Endothelial cell (in vitro differentiated cells): ENCODE results near the gene LIN7C. TPM values are rescaled to one million over a fixed set of nuclear protein-coding genes. Genes with fewer than 3 reads are reported as not detected.

Experiments used
- DNase-seq: peaks from one replicate; pipeline ENCODE4 v3.0.0; 2021; ENCODE audit warnings: low spot score
- H3K27ac Mint-ChIP-seq: one replicate; pipeline ENCODE4 v1.8.0; 2021; ENCODE audit warnings: mixed read lengths, inconsistent platforms; ENCODE audit not compliant: unreplicated experiment
- H3K27me3 Mint-ChIP-seq: one replicate; pipeline ENCODE4 v1.8.0; 2021; ENCODE audit warnings: mild to moderate bottlenecking, moderate library complexity, mixed read lengths, inconsistent platforms; ENCODE audit not compliant: unreplicated experiment
- H3K36me3 Mint-ChIP-seq: one replicate; pipeline ENCODE4 v1.8.0; 2021; ENCODE audit warnings: mild to moderate bottlenecking, low read depth, mixed read lengths, inconsistent platforms; ENCODE audit not compliant: unreplicated experiment
- H3K4me1 Mint-ChIP-seq: one replicate; pipeline ENCODE4 v1.8.0; 2021; ENCODE audit warnings: mild to moderate bottlenecking, mixed read lengths, inconsistent platforms; ENCODE audit not compliant: unreplicated experiment
- H3K4me3 Mint-ChIP-seq: one replicate; pipeline ENCODE4 v1.8.0; 2021; ENCODE audit warnings: mild to moderate bottlenecking, mixed read lengths, inconsistent platforms; ENCODE audit not compliant: unreplicated experiment
- H3K9me3 Mint-ChIP-seq: one replicate; pipeline ENCODE4 v1.8.0; 2021; ENCODE audit warnings: mixed read lengths, inconsistent platforms; ENCODE audit not compliant: unreplicated experiment
- total RNA-seq: library from RNA; stranded (reverse); fragmentation: NEBNext Ultra II Directional; extraction: Animal tissue kit (Norgen Biotek cat#: 25700); gene quantifications from one replicate; pipeline ENCODE4 v1.2.1, GENCODE V29; 2021; ENCODE audit not compliant: unreplicated experiment
- TF ChIP-seq, protein P1 (sequence below): fragments of 200-600 bp; sonication (generic); IDR thresholded peaks from one replicate; pipeline ENCODE4 v1.5.0; 2021; ENCODE audit warnings: antibody characterized with exemption; ENCODE audit not compliant: unreplicated experiment

Gene LIN7C
- total RNA-seq, 1 donor from 2014 or later = 17.0 TPM

DNA sequence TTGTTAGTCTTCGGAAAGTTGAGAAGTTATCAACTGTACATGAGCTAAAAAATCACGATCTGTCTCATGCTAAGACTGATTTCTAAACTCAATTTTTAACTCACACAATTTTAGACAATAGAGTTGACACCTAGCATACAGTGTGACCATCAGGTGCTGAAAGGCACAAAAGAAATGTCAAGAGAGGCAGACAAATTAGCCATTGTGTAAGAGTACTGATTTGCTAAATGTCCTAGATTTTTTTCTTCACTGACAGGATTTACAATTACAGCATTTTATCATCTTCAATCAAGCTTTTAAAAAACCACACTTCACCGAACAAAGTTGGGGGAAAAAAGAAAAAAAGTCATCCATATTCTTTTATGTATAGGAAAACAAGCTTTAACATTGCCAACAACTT is 40.9 kb downstream of the LIN7C start:
- DNase-seq = no peak
- Mint-ChIP-seq H3K4me3 (no peak overlapping the region), H3K4me1 (peaks cover 6% of the 10 kb centered on the region), H3K27me3 (no peaks in the 10 kb centered on the region), H3K9me3 (no peaks in the 10 kb centered on the region), H3K27ac (no peak overlapping the region), H3K36me3 (no peaks in the 10 kb centered on the region)
- TF ChIP-seq, protein P1, sequence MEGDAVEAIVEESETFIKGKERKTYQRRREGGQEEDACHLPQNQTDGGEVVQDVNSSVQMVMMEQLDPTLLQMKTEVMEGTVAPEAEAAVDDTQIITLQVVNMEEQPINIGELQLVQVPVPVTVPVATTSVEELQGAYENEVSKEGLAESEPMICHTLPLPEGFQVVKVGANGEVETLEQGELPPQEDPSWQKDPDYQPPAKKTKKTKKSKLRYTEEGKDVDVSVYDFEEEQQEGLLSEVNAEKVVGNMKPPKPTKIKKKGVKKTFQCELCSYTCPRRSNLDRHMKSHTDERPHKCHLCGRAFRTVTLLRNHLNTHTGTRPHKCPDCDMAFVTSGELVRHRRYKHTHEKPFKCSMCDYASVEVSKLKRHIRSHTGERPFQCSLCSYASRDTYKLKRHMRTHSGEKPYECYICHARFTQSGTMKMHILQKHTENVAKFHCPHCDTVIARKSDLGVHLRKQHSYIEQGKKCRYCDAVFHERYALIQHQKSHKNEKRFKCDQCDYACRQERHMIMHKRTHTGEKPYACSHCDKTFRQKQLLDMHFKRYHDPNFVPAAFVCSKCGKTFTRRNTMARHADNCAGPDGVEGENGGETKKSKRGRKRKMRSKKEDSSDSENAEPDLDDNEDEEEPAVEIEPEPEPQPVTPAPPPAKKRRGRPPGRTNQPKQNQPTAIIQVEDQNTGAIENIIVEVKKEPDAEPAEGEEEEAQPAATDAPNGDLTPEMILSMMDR = no peak

- H3K4me3 Mint-ChIP-seq = no peak overlapping the region
- no peaks in the 10 kb centered on the region for H3K36me3 Mint-ChIP-seq
- H3K4me1 Mint-ChIP-seq = peaks cover 6% of the 10 kb centered on the region
- H3K27me3 Mint-ChIP-seq = no peaks in the 10 kb centered on the region
- no peak for DNase-seq
- TF ChIP-seq, protein P1 = no peak
- no peak overlapping the region for H3K27ac Mint-ChIP-seq
- no peaks in the 10 kb centered on the region for H3K9me3 Mint-ChIP-seq
These were observed 41.7 kb downstream of the LIN7C start for GRCh38 chr11:27464909-27465308.

DNA sequence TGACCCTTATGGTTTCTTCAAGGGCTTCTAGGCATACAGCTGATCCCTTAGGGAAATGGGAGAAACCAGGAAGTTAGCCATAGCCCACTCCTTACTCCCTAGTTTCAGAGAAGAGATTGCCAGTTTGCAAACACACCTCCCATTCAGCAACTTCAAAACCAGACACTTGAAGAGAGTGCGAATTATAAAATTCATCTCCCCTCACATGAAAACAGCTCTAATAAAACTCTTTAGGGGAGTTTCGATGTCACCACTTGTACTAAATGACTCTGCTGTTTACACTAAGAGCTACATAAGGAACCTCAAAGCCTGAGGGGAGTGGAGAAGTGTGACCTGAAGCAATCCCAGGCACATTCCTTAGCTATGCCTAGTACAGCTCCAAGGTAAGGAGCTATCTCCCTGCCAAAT is 42.3 kb downstream of the LIN7C start:
- Mint-ChIP-seq H3K4me3 (no peak overlapping the region), H3K9me3 (no peaks in the 10 kb centered on the region), H3K27me3 (no peaks in the 10 kb centered on the region), H3K4me1 (peaks cover 6% of the 10 kb centered on the region), H3K36me3 (no peaks in the 10 kb centered on the region), H3K27ac (no peak overlapping the region)
- DNase-seq = no peak
- TF ChIP-seq, protein P1 = no peak

DNA sequence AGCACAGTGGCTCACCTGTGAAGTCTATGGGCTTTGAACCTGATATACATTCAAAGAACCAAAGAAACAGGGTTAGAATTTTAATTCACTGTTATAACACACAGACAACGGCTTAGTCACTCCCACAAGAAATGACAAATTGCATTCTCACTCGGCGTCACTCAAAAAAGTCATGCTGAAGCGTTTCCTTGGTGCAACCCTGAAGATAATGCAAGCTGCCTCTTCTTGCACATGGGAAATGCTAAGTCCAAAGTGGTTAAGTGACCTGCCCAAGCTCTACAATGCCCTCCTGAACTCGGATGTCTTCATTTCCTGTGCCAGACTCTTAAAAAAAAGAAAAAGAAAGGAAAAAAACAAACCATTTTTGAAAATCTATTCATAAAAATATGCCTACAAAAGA is 44.0 kb downstream of the LIN7C start:
- H3K27me3 Mint-ChIP-seq = no peaks in the 10 kb centered on the region
- no peak overlapping the region for H3K4me3 Mint-ChIP-seq
- H3K27ac Mint-ChIP-seq = no peak overlapping the region
- no peak for DNase-seq
- H3K4me1 Mint-ChIP-seq = peaks cover 6% of the 10 kb centered on the region
- H3K36me3 Mint-ChIP-seq = no peaks in the 10 kb centered on the region
- TF ChIP-seq, protein P1 = no peak
- no peaks in the 10 kb centered on the region for H3K9me3 Mint-ChIP-seq

DNA sequence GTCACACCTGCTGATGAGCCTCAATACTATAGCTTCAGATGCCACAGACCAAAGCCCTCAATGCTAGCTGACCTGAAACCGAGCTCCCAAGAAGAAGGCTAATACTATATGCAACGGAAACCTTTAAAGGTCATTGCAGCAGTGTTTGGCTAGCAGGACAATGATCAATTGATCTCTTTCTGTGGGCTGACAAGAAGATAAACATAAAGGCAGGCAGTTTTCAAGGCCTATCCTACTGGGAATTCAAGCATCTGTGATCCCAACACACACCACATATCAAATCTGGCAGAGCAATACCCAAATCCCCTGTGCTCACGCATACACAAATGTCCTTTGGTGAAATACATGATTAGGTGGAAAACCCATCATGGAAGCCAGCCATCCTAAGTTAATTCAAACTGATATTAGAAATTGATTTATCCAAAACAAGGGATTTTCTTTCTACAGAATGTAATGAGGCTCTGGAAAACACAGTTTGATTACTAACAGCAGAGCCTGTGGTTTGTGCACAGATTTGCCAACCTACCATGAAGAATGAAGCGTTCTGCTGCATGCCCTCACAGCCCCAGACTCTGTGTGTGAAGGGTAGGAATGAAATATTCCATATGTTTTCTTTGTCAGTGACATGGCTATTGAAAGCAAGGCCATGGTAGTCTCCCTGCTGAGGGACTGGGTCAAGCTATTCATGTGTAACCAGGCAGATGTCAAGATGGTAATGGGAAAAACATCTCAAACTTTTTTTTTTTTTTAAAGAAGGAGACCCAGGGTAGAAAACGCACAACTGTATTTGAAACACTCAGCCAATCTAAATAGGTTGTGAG is 46.2 kb downstream of the LIN7C start:
- no peaks in the 10 kb centered on the region for H3K9me3 Mint-ChIP-seq
- peaks cover 12% of the 10 kb centered on the region for H3K4me1 Mint-ChIP-seq
- no peaks in the 10 kb centered on the region for H3K27me3 Mint-ChIP-seq
- TF ChIP-seq, protein P1 = no peak
- no peaks in the 10 kb centered on the region for H3K36me3 Mint-ChIP-seq
- no peak overlapping the region for H3K27ac Mint-ChIP-seq
- no peak for DNase-seq
- no peak overlapping the region for H3K4me3 Mint-ChIP-seq
